IPS-18c (cell line): ENCODE measurements around the gene EME2.

ENCODE experiments used
- H3K4me3 ChIP-seq: 2 replicates; pipeline ENCODE4 v1.7.0; 2013; ENCODE audit warnings: low read depth, mild to moderate bottlenecking, low read length, moderate library complexity; ENCODE audit not compliant: insufficient read depth
- H3K9me3 ChIP-seq: one replicate; pipeline ENCODE4 v1.6.1; 2013; ENCODE audit warnings: mild to moderate bottlenecking, low read length, moderate library complexity; ENCODE audit not compliant: control insufficient read depth, insufficient read depth

The EME2 gene

GRCh38 chr16:1761751-1762150 is 10.9 kb upstream of the EME2 start:
- no peak overlapping the region for H3K4me3 ChIP-seq

GRCh38 chr16:1762196-1762878 is 10.3 kb upstream of the EME2 start:
- Histone ChIP-seq H3K9me3 (peaks cover 2% of the 10 kb centered on the region), H3K4me3 (no peak overlapping the region)

More at GRCh38 chr16:1761751-1762150, 10.9 kb upstream of the EME2 start:
- peaks cover 2% of the 10 kb centered on the region for H3K9me3 ChIP-seq

- Histone ChIP-seq H3K4me3 (no peak overlapping the region), H3K9me3 (peaks cover 2% of the 10 kb centered on the region)
Measured at GRCh38 chr16:1762879-1763520, 9.6 kb upstream of the EME2 start.

- H3K4me3 ChIP-seq, result 0 out of 2 replicates have a peak overlapping the region, but pooled peaks have one; percentile 28
- H3K9me3 ChIP-seq, result peaks cover 2% of the 10 kb centered on the region
Measured at GRCh38 chr16:1763521-1764511, 8.8 kb upstream of the EME2 start.

GRCh38 chr16:1764971-1765370 is 7.6 kb upstream of the EME2 start:
- Histone ChIP-seq H3K4me3 (no peak overlapping the region), H3K9me3 (peaks cover 2% of the 10 kb centered on the region)

GRCh38 chr16:1765826-1766225 is 6.8 kb upstream of the EME2 start:
- Histone ChIP-seq H3K9me3 (peaks cover 2% of the 10 kb centered on the region), H3K4me3 (no peak overlapping the region)

GRCh38 chr16:1766231-1766630 is 6.4 kb upstream of the EME2 start:
- peaks cover 2% of the 10 kb centered on the region for H3K9me3 ChIP-seq
- no peak overlapping the region for H3K4me3 ChIP-seq

GRCh38 chr16:1766701-1767100 is 5.9 kb upstream of the EME2 start:
- H3K4me3 ChIP-seq, result no peak overlapping the region
- H3K9me3 ChIP-seq, result peaks cover 2% of the 10 kb centered on the region

GRCh38 chr16:1767116-1767994 is 5.3 kb upstream of the EME2 start:
- H3K9me3 ChIP-seq, result peaks cover 2% of the 10 kb centered on the region
- no peak overlapping the region for H3K4me3 ChIP-seq

- H3K9me3 ChIP-seq, result peaks cover 2% of the 10 kb centered on the region
- H3K4me3 ChIP-seq, result no peak overlapping the region
Measured at GRCh38 chr16:1768061-1768766, 4.4 kb upstream of the EME2 start.

- Histone ChIP-seq H3K4me3 (no peak overlapping the region), H3K9me3 (peaks cover 2% of the 10 kb centered on the region)
Measured at GRCh38 chr16:1768767-1769401, 3.7 kb upstream of the EME2 start.

- no peaks in the 10 kb centered on the region for H3K9me3 ChIP-seq
- H3K4me3 ChIP-seq, result peak overlapping the region; percentile 98
Measured at GRCh38 chr16:1769402-1770300, 3.0 kb upstream of the EME2 start.

GRCh38 chr16:1770328-1771187 is 2.1 kb upstream of the EME2 start:
- H3K4me3 ChIP-seq, result peak overlapping the region; percentile 98

GRCh38 chr16:1771188-1771863 is 1.3 kb upstream of the EME2 start, which contains the start of gene NME3:
Gene NME3 (minus strand): TSS chr16:1771543. CDS start chr16:1771534, 9 bp downstream.
- Histone ChIP-seq H3K9me3 (no peaks in the 10 kb centered on the region), H3K4me3 (peak within 1 kb of the TSS; percentile 98)

More at GRCh38 chr16:1770328-1771187, 2.1 kb upstream of the EME2 start:
- H3K9me3 ChIP-seq, result no peaks in the 10 kb centered on the region
